Stimulated activated naive CD8-positive, alpha-beta T cell treated with anti-CD3 and anti-CD28 coated beads, Interleukin-15, Interleukin-2, amounts not matched to agents 100 ng/mL and 50 ng/mL, for 24 hours (primary cell): ENCODE results near the gene CDK12.
"Not testable (repeated sequence)": the region's sequence is repeated elsewhere in the genome, so short reads cannot be mapped to it uniquely, and the experiment has no call there.

Source experiments
- H3K27ac Mint-ChIP-seq: one replicate; pipeline ENCODE4 v1.8.0; 2021; ENCODE audit warnings: mild to moderate bottlenecking, mixed read lengths
- H3K27me3 Mint-ChIP-seq: one replicate; pipeline ENCODE4 v1.8.0; 2021; ENCODE audit warnings: mixed read lengths
- H3K36me3 Mint-ChIP-seq: one replicate; pipeline ENCODE4 v1.8.0; 2021; ENCODE audit warnings: low read depth, mixed read lengths
- H3K4me1 Mint-ChIP-seq: one replicate; pipeline ENCODE4 v1.8.0; 2021; ENCODE audit warnings: low read depth, mixed read lengths
- H3K4me3 Mint-ChIP-seq: one replicate; pipeline ENCODE4 v1.8.0; 2021; ENCODE audit warnings: mild to moderate bottlenecking, mixed read lengths
- H3K9me3 Mint-ChIP-seq: one replicate; pipeline ENCODE4 v1.8.0; 2021; ENCODE audit warnings: mixed read lengths

Gene CDK12

DNA sequence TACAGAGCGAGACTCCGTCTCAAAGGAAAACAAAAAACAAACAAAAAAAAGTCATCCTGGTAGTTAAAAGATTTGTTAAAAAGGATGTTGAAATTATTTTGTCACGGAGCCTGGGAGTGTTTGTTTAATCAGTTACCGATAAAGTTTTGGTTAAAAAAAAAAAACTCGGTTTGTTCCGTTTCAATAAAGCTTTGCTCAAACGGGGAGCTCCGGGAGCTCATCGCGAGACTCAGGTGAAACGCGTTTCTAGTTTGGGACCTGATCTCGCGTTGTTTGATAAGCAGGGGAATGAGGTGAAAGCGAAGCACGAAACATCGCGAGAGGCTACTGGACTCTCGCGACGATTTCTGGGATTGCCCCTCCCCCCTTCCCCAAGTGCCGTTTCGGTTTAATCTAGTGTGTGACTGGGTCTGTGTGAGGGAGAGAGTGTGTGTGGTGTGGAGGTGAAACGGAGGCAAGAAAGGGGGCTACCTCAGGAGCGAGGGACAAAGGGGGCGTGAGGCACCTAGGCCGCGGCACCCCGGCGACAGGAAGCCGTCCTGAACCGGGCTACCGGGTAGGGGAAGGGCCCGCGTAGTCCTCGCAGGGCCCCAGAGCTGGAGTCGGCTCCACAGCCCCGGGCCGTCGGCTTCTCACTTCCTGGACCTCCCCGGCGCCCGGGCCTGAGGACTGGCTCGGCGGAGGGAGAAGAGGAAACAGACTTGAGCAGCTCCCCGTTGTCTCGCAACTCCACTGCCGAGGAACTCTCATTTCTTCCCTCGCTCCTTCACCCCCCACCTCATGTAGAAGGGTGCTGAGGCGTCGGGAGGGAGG, at the start of gene CDK12:
TSS of gene CDK12 (plus strand) at position 374 of the 813 bp plus-strand sequence. CDS start 586 bp downstream, outside the sequence.
- peak within 1 kb of the TSS; percentile 99 for H3K27ac Mint-ChIP-seq
- H3K4me1 Mint-ChIP-seq: peaks cover 39% of the 10 kb centered on the region
- no peaks in the 10 kb centered on the region for H3K9me3 Mint-ChIP-seq

DNA sequence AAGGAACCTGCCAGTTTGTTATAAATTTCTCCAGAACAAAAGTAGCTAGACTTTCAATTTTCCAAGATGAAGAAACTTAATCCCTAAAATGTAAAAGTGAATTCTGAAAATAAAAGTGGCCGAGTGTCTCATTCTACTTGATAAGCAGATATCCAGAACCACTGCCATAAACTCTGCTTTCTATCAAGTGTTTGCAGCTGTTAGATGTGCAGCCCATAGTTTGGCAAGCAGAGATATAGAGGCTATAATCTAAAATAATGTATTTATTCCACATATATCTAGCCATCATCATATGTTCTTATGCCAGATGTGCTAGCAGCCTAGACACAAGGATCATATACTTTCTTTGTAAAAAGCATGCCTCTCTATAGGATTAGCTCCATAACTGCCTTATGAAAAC, 45.1 kb upstream of the CDK12 start:
- no peak overlapping the region for H3K4me3 Mint-ChIP-seq
- peaks cover 44% of the 10 kb centered on the region for H3K36me3 Mint-ChIP-seq
- no peaks in the 10 kb centered on the region for H3K4me1 Mint-ChIP-seq
- H3K9me3 Mint-ChIP-seq: no peaks in the 10 kb centered on the region
- no peaks in the 10 kb centered on the region for H3K27me3 Mint-ChIP-seq
- H3K27ac Mint-ChIP-seq: no peak overlapping the region

More for the DNA sequence above, at the start of gene CDK12:
- no peaks in the 10 kb centered on the region for H3K27me3 Mint-ChIP-seq
- peak within 1 kb of the TSS; percentile 96 for H3K4me3 Mint-ChIP-seq
- H3K36me3 Mint-ChIP-seq: peaks cover 25% of the 10 kb centered on the region

DNA sequence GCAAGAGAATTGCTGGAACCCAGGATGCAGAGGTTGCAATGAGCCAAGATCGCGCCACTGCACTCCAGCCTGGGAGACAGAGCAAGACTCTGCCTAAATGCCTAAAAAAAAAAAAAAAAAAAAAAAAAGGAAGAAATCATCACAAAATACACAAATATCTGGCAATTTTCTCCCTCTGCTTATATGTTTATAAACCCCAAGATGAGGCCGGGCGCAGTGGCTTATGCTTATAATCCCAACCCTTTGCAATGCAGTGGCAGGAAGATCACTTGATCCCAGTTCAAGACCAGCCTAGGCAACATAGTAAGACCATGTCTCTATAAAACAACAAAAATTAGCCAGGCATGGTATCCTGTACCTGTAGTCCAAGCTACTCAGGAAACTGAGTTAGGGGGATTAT, 31.7 kb upstream of the CDK12 start:
- Mint-ChIP-seq H3K4me3 (no peak overlapping the region), H3K4me1 (no peaks in the 10 kb centered on the region), H3K36me3 (peaks cover 50% of the 10 kb centered on the region), H3K27ac (no peak overlapping the region), H3K27me3 (no peaks in the 10 kb centered on the region), H3K9me3 (no peaks in the 10 kb centered on the region)

DNA sequence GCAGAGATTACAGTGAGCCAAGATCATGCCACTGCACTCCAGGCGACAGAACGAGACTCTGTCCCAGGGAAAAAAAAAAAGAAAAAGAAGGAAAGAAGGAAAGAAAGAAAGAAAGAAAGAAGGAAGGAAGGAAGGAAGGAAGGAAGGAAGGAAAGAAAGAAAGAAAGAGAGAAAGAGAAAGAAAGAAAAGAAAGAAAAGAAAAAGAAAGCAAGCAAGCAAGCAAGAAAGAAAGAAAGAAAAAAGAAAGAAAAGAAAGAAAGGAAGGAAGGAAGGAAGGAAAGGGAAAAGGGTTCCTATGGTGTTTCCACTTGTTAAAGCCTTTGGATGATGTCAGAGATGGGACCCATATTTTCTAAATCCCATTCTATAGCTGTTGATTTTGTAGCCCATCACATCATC, 21.4 kb upstream of the CDK12 start:
- not testable (repeated sequence) for H3K27me3 Mint-ChIP-seq, H3K9me3 Mint-ChIP-seq, H3K4me3 Mint-ChIP-seq, H3K4me1 Mint-ChIP-seq
- H3K36me3 Mint-ChIP-seq: peaks cover 56% of the 10 kb centered on the region
- peak overlapping the region; percentile 29 for H3K27ac Mint-ChIP-seq

DNA sequence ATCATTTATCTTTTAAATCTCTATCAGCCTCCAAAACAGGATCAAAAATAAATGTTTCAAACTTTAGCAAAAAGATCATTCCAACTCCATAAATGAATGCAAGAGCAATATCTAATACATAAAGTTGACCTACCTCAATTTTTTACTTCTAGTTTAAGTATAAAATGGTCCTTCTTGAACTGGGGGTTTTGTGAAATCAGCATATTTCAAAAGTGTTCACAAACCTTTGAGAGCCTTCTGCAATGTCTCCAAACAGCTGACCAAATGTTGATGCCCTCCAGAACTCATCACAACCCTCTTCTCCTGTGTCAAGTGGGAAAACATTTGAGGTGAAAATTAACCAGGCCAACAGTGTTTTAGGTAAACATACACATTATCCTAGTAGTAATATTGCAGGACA, 18.0 kb upstream of the CDK12 start:
- Mint-ChIP-seq H3K27ac (no peak overlapping the region), H3K4me1 (peaks cover 9% of the 10 kb centered on the region), H3K4me3 (no peak overlapping the region), H3K9me3 (no peaks in the 10 kb centered on the region), H3K27me3 (no peaks in the 10 kb centered on the region), H3K36me3 (peaks cover 63% of the 10 kb centered on the region)

DNA sequence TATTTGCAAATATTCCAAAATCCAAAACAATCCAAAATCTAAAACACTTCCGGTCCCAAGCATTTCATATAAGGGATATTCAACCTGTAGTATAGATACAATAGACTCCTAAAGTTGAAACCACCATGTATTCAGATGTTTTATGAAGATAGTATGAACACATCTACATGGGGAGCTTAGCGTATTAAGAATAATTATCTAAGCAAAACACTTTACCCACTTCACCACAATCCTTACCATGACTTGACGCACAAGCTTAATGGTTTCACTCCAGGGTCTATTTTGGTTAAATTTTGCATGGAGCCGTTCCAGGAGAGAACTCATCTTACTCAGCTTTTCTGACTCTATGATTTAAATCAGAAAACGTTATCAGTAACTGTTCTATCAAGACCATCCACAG, 13.7 kb upstream of the CDK12 start:
- Mint-ChIP-seq H3K36me3 (peaks cover 44% of the 10 kb centered on the region), H3K27ac (peak overlapping the region; percentile 45), H3K4me1 (peaks cover 36% of the 10 kb centered on the region), H3K4me3 (no peak overlapping the region), H3K9me3 (no peaks in the 10 kb centered on the region), H3K27me3 (no peaks in the 10 kb centered on the region)

DNA sequence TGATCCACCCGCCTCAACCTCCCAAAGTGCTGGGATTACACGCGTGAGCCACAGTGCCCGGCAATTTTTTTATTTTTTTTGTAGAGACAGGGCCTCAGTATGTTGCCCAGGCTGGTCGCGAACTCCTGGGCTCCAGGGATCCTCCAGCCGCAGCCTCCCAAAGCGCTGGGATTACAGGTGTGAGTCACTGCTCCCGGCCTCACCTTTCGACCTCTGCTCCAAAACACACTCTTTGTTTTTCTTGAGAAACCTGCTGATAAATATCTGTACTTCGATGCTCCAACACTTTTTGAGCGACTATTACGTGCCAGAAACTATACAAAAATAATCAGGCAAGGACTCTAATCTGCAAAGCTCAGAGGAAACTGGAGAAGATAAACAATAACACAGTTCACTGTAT, 11.2 kb upstream of the CDK12 start:
- Mint-ChIP-seq H3K4me3 (peak overlapping the region; percentile 98), H3K4me1 (peaks cover 47% of the 10 kb centered on the region), H3K9me3 (no peaks in the 10 kb centered on the region), H3K36me3 (peaks cover 28% of the 10 kb centered on the region), H3K27me3 (no peaks in the 10 kb centered on the region), H3K27ac (peak overlapping the region; percentile 99)

DNA sequence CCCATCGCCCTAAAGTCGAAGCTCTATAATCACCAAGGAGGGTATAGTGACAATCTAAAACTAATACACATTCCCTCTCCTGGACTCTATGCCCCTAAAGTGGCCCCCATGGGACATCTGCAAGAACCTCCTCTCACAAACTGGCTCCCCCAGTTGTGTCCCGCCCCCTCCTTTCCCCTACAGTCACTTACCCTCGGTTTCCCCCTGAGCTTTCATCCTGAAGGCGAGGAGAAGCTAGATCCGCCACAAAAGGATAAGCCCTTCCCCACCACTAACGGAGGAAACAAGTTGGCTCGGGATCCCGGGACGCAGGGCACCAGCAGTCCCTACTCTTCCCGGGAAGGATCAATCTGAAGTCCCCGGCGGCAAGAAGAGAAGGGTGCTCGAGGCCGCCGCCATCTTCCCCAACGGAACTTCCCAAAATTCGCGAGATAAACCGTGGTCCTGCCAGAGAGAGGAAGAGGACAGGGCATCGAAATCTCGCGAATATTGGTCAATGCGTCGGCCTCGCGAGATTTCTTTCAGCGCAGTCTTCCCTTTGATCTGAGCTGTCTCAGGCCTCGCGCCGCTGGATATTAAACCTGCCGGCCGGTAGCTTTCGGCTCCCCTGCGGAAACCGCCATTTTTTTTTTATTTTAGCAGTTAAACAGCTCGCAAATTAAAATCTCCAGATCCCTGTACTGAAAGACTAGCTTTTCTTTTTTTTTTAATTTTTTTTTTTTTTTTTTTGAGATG, 10.3 kb upstream of the CDK12 start, which contains the start of gene MED1:
TSS of gene MED1 (minus strand) at position 417 of the 735 bp plus-strand sequence. CDS start at position 216, 201 bp downstream.
- Mint-ChIP-seq H3K36me3 (peaks cover 24% of the 10 kb centered on the region), H3K27me3 (no peaks in the 10 kb centered on the region), H3K9me3 (no peaks in the 10 kb centered on the region), H3K4me3 (peak within 1 kb of the TSS; percentile 98), H3K4me1 (peaks cover 47% of the 10 kb centered on the region), H3K27ac (peak within 1 kb of the TSS; percentile 99)

DNA sequence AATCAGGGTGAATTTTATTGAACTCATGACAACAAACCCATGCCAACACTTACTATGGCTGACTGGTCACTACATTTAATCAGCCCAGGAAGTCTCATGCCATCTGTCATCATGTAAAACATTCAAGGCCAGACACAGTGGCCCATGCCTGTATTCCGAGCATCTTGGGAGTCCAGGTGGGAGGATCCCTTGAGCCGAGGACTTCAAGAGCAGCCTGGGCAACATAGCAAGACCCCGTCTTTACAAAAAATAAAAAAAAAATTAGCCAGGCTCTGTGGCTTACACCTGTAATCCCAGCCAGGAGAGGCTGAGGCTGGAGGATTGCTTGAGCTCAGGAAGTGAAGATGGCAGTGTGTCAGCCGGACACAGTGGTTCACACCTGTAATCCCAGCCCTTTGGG, 5.4 kb upstream of the CDK12 start:
- Mint-ChIP-seq H3K9me3 (no peaks in the 10 kb centered on the region), H3K4me3 (no peak overlapping the region), H3K4me1 (peaks cover 30% of the 10 kb centered on the region), H3K27me3 (no peaks in the 10 kb centered on the region), H3K27ac (no peak overlapping the region), H3K36me3 (no peaks in the 10 kb centered on the region)

DNA sequence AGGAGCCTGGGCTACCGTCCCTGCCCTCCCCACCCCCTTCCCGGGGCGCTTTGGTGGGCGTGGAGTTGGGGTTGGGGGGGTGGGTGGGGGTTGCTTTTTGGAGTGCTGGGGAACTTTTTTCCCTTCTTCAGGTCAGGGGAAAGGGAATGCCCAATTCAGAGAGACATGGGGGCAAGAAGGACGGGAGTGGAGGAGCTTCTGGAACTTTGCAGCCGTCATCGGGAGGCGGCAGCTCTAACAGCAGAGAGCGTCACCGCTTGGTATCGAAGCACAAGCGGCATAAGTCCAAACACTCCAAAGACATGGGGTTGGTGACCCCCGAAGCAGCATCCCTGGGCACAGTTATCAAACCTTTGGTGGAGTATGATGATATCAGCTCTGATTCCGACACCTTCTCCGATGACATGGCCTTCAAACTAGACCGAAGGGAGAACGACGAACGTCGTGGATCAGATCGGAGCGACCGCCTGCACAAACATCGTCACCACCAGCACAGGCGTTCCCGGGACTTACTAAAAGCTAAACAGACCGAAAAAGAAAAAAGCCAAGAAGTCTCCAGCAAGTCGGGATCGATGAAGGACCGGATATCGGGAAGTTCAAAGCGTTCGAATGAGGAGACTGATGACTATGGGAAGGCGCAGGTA, 762 bp downstream of the CDK12 start:
- Mint-ChIP-seq H3K27me3 (no peaks in the 10 kb centered on the region), H3K4me1 (peaks cover 43% of the 10 kb centered on the region), H3K9me3 (no peaks in the 10 kb centered on the region), H3K27ac (peak overlapping the region; percentile 99), H3K4me3 (peak overlapping the region; percentile 96), H3K36me3 (peaks cover 29% of the 10 kb centered on the region)

DNA sequence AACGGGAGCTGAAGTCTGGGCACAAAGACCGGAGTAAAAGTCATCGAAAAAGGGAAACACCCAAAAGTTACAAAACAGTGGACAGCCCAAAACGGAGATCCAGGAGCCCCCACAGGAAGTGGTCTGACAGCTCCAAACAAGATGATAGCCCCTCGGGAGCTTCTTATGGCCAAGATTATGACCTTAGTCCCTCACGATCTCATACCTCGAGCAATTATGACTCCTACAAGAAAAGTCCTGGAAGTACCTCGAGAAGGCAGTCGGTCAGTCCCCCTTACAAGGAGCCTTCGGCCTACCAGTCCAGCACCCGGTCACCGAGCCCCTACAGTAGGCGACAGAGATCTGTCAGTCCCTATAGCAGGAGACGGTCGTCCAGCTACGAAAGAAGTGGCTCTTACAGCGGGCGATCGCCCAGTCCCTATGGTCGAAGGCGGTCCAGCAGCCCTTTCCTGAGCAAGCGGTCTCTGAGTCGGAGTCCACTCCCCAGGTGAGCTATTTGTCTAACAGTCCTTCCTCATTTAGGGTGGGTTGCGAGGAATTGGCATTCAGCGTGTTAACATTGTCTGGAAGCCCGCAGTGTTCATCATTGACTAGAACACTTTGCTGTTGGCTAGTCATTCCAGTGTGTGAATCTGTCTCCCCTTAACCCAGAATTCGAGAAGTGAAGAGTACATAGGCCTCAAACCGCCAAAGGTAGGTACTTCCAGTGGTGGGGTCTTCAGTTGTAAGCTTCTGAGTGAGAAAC, 1.5 kb downstream of the CDK12 start:
- Mint-ChIP-seq H3K4me1 (peaks cover 50% of the 10 kb centered on the region), H3K27me3 (no peaks in the 10 kb centered on the region), H3K9me3 (no peaks in the 10 kb centered on the region), H3K4me3 (peak overlapping the region; percentile 96), H3K27ac (peak overlapping the region; percentile 90), H3K36me3 (peaks cover 36% of the 10 kb centered on the region)

DNA sequence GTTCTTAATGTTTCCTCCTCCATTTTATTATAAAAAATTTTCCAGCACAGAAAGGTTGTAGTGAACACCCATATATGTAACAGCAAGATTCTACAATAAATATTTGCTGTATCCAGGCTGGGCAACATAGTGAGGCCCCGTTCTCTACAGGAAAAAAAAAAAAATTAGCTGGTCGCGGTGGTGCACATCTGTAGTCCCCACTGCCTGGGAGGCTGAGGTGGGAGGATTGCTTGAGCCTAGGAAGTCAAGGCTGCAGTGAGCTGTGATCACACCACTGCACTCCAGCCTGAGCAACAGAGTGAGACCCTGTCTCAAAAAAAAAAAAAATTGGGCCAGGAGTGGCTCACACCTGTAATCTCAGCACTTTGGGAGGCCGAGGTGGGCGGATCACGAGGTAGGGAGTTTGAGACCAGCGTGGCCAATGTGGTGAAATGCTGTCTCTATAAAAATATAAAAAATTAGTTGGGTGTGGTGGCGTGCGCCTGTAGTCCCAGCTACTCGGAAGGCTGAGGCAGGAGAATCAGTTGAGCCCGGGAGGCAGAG, 3.4 kb downstream of the CDK12 start:
- peaks cover 40% of the 10 kb centered on the region for H3K36me3 Mint-ChIP-seq

DNA sequence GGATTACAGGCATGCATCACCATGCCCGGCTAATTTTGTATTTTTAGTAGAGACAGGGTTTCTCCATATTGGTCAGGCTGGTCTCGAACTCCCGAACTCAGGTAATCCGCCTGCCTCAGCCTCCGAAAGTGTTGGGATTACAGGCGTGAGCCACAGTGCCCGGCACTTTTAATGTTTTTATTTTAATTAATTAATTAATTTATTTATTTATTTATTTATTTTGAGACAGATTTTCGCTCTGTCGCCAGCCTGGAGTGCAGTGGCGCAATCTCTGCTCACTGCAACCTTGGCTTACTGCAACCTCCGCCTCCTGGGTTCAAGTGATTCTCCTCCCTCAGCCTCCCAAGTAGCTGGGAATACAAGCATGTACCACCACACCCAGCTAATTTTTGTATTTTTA, 7.3 kb downstream of the CDK12 start:
- not testable (repeated sequence) for H3K9me3 Mint-ChIP-seq, H3K27me3 Mint-ChIP-seq, H3K4me3 Mint-ChIP-seq, H3K27ac Mint-ChIP-seq
- Mint-ChIP-seq H3K36me3 (peaks cover 41% of the 10 kb centered on the region), H3K4me1 (peaks cover 42% of the 10 kb centered on the region)

More for the DNA sequence above, 3.4 kb downstream of the CDK12 start:
- H3K27me3 Mint-ChIP-seq, H3K9me3 Mint-ChIP-seq: not testable (repeated sequence)
- H3K4me3 Mint-ChIP-seq: peak overlapping the region; percentile 96
- peak overlapping the region; percentile 36 for H3K27ac Mint-ChIP-seq
- peaks cover 53% of the 10 kb centered on the region for H3K4me1 Mint-ChIP-seq

DNA sequence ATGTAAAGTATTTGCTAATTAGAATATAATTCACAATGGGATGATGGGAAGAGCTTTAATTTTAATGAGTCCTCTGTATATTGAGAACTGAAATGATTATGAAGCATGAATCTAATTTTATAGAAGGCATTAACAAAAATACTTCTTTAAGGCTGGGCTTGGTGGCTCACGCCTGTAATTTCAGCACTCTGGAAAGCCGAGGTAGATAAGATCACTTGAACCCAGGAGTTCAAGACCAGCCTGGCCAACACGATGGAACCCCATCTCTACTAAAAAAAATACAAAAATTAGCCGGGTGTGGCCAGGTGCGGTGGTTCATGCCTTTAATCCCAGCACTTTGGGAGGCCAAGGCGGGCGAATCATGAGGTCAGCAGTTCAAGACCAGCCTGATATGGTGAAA, 12.0 kb downstream of the CDK12 start:
- Mint-ChIP-seq H3K27ac (no peak overlapping the region), H3K4me1 (peaks cover 4% of the 10 kb centered on the region), H3K9me3 (no peaks in the 10 kb centered on the region), H3K27me3 (no peaks in the 10 kb centered on the region), H3K4me3 (no peak overlapping the region), H3K36me3 (peaks cover 40% of the 10 kb centered on the region)
